ENCODE data around the gene RPS18. TPM values are rescaled to one million over a fixed set of nuclear protein-coding genes. Genes with fewer than 3 reads are reported as not detected.
A peak's percentile ranks its signal among the peaks of the same experiment; 100 is the strongest.
"Not testable (repeated sequence)": the region's sequence is repeated elsewhere in the genome, so short reads cannot be mapped to it uniquely, and the experiment has no call there.

RPS18 gene
- 4,638 TPM for polyA plus RNA-seq (ENCODE audit: insufficient read length)

- DNase-seq = peak; percentile 97
Observed at GRCh38 chr6:33271468-33272274, at the start of gene RPS18, which contains the start of gene VPS52. Gene RPS18, plus strand, starts transcription at chr6:33272075. Its CDS starts 45 bp downstream, at chr6:33272120. Gene VPS52, minus strand, starts transcription at chr6:33271876. Its CDS starts 201 bp downstream, at chr6:33271675.

- not testable (repeated sequence) for DNase-seq
Observed at GRCh38 chr6:33226503-33227120, 45.3 kb upstream of the RPS18 start.

GRCh38 chr6:33235221-33235634 lies 36.6 kb upstream of the RPS18 start:
- DNase-seq = no peak

GRCh38 chr6:33236328-33236727 lies 35.5 kb upstream of the RPS18 start:
- no peak for DNase-seq

GRCh38 chr6:33236852-33237251 lies 35.0 kb upstream of the RPS18 start:
- no peak for DNase-seq

GRCh38 chr6:33237741-33238140 lies 34.1 kb upstream of the RPS18 start:
- DNase-seq = no peak

GRCh38 chr6:33241968-33242367 lies 29.9 kb upstream of the RPS18 start:
- DNase-seq = no peak

- DNase-seq = no peak
Observed at GRCh38 chr6:33243476-33243875, 28.4 kb upstream of the RPS18 start.

- peak; percentile 90 for DNase-seq
Observed at GRCh38 chr6:33247977-33248642, 23.8 kb upstream of the RPS18 start.

GRCh38 chr6:33248643-33248931 lies 23.3 kb upstream of the RPS18 start:
- DNase-seq = no peak

- peak; percentile 96 for DNase-seq
Observed at GRCh38 chr6:33248932-33249731, 22.7 kb upstream of the RPS18 start.

- DNase-seq = peak; percentile 13
Observed at GRCh38 chr6:33249732-33250630, 21.9 kb upstream of the RPS18 start.

- no peak for DNase-seq
Observed at GRCh38 chr6:33250731-33251130, 21.1 kb upstream of the RPS18 start.

GRCh38 chr6:33251395-33252012 lies 20.4 kb upstream of the RPS18 start:
- DNase-seq = no peak

GRCh38 chr6:33252759-33253158 lies 19.1 kb upstream of the RPS18 start:
- DNase-seq = no peak

GRCh38 chr6:33254591-33254990 lies 17.3 kb upstream of the RPS18 start:
- DNase-seq = no peak

- no peak for DNase-seq
Observed at GRCh38 chr6:33259032-33259431, 12.8 kb upstream of the RPS18 start.

GRCh38 chr6:33262490-33262889 lies 9.4 kb upstream of the RPS18 start:
- not testable (repeated sequence) for DNase-seq

- no peak for DNase-seq
Observed at GRCh38 chr6:33264015-33264414, 7.9 kb upstream of the RPS18 start.

GRCh38 chr6:33271117-33271467 lies 783 bp upstream of the RPS18 start:
- DNase-seq = no peak

Data from hindlimb muscle (tissue), 1 donor.